Prostate gland (tissue), 2 donors: ENCODE results near the gene JAKMIP2.

Experiments used
- CTCF ChIP-seq, 4 experiments: fragments of 200-600 bp in 2 of 4; fragments of 450-650 bp in 2 of 4; sonication (generic) in 2 of 4; IDR thresholded peaks; 1 replicate in 3 of 4; 2 replicates in 1 of 4; pipeline ENCODE4 v1.5.1; 2016 to 2019; ENCODE audit warnings: antibody characterized with exemption in 4 of 4, mild to moderate bottlenecking in 2 of 4, moderate library complexity in 2 of 4
- POLR2AphosphoS5 ChIP-seq: sonication (generic); formaldehyde crosslinking; IDR thresholded peaks from one replicate; pipeline ENCODE4 v1.6.1; 2017; ENCODE audit warnings: antibody characterized with exemption

- TF ChIP-seq CTCF (IDR thresholded peaks at IDR 0.05) (no peak), POLR2AphosphoS5 (no peak)
Measured at GRCh38 chr5:147616421-147616820, 166.1 kb downstream of the JAKMIP2 start.
